Neural cell (in vitro differentiated cells): ENCODE results near the gene TPSG1. TPM values are rescaled to one million over a fixed set of nuclear protein-coding genes. Genes with fewer than 3 reads are reported as not detected.

Source experiments
- H2AFZ ChIP-seq: fragments of 200-600, 300-800 bp; sonication (generic), shearing (Covaris generic); 2 replicates; pipeline ENCODE4 v1.6.0; 2014; ENCODE audit warnings: low read depth, mild to moderate bottlenecking, antibody characterized with exemption, low read length, moderate library complexity
- H3F3A ChIP-seq: fragments of 200-600 bp; shearing (Covaris generic); 2 replicates; pipeline ENCODE4 v1.6.1; 2016; ENCODE audit warnings: mild to moderate bottlenecking, moderate library complexity, mixed read lengths, antibody characterized with exemption, low read length; ENCODE audit not compliant: insufficient read depth, poor library complexity, severe bottlenecking
- H3K27ac ChIP-seq: fragments of 200-600, 300-800 bp; sonication (generic), shearing (Covaris generic); 2 replicates; pipeline ENCODE4 v1.5.1; 2014; ENCODE audit warnings: mild to moderate bottlenecking, low read length, moderate library complexity
- H3K27me3 ChIP-seq: fragments of 300-800, 200-600 bp; sonication (generic), shearing (Covaris generic); 2 replicates; pipeline ENCODE4 v1.6.0; 2014; ENCODE audit warnings: mild to moderate bottlenecking, low read depth, low read length, moderate library complexity; ENCODE audit not compliant: insufficient read depth
- H3K36me3 ChIP-seq: fragments of 300-800, 200-600 bp; sonication (generic), shearing (Covaris generic); 2 replicates; pipeline ENCODE4 v1.5.1; 2014; ENCODE audit warnings: mild to moderate bottlenecking, antibody characterized with exemption, low read length, moderate library complexity; ENCODE audit not compliant: insufficient read depth
- H3K4me2 ChIP-seq: fragments of 300-800, 200-600 bp; sonication (generic), shearing (Covaris generic); 2 replicates; pipeline ENCODE4 v1.6.0; 2014; ENCODE audit warnings: mild to moderate bottlenecking, low read length
- H3K4me3 ChIP-seq: fragments of 300-800, 200-600 bp; sonication (generic), shearing (Covaris generic); 2 replicates; pipeline ENCODE4 v1.5.1; 2014; ENCODE audit warnings: mild to moderate bottlenecking, low read length, moderate library complexity
- H3K79me2 ChIP-seq: fragments of 200-600 bp; shearing (Covaris generic); replicated peaks from 2 replicates; pipeline ENCODE4 v1.6.0; 2014; ENCODE audit warnings: mild to moderate bottlenecking, low read length, moderate library complexity; ENCODE audit not compliant: insufficient read depth
- H3K9ac ChIP-seq: fragments of 300-800, 200-600 bp; sonication (generic), shearing (Covaris generic); 2 replicates; pipeline ENCODE4 v1.6.1; 2016; ENCODE audit warnings: mild to moderate bottlenecking, low read length, mixed read lengths
- H3K9me2 ChIP-seq: fragments of 200-600 bp; shearing (Covaris generic); 2 replicates; pipeline ENCODE4 v1.6.1; 2016; ENCODE audit warnings: mild to moderate bottlenecking, low read length, mixed read lengths; ENCODE audit not compliant: insufficient read depth
- H3K9me3 ChIP-seq: fragments of 200-600, 300-800 bp; sonication (generic), shearing (Covaris generic); 2 replicates; pipeline ENCODE4 v1.6.1; 2016; ENCODE audit warnings: mild to moderate bottlenecking, mixed run types, low read length, moderate library complexity, mixed read lengths
- H4K20me1 ChIP-seq: fragments of 200-600 bp; shearing (Covaris generic); 2 replicates; pipeline ENCODE4 v1.6.1; 2016; ENCODE audit warnings: mild to moderate bottlenecking, mixed run types; ENCODE audit not compliant: insufficient read depth
- EP300 ChIP-seq: fragments of 450-650 bp; conservative IDR thresholded peaks from 2 replicates; pipeline ENCODE4 v1.6.1; 2014; ENCODE audit warnings: antibody characterized with exemption, mild to moderate bottlenecking, moderate library complexity; ENCODE audit not compliant: poor library complexity, severe bottlenecking
- EZH2 ChIP-seq: fragments of 200-600, 300-800 bp; shearing (Covaris generic), sonication (generic); IDR thresholded peaks from 2 replicates; pipeline ENCODE4 v1.6.1; 2014; ENCODE audit warnings: antibody characterized with exemption, low read length, borderline replicate concordance, mild to moderate bottlenecking; ENCODE audit not compliant: insufficient read depth, poor library complexity, severe bottlenecking
- RAD21 ChIP-seq: fragments of 450-650 bp; conservative IDR thresholded peaks from 2 replicates; pipeline ENCODE4 v1.6.1; 2014; ENCODE audit warnings: antibody characterized with exemption, mild to moderate bottlenecking, moderate library complexity
- SMC3 ChIP-seq: fragments of 450-650 bp; conservative IDR thresholded peaks from 2 replicates; pipeline ENCODE4 v1.6.1; 2014; ENCODE audit warnings: antibody characterized with exemption, mild to moderate bottlenecking, moderate library complexity; ENCODE audit not compliant: poor library complexity
- TAF1 ChIP-seq: IDR thresholded peaks from 2 replicates; pipeline ENCODE4 v1.6.1; 2012; ENCODE audit warnings: low read depth
- polyA plus RNA-seq: library from polyadenylated mRNA; depleted of rRNA; stranded (reverse); fragments of >200 nt; gene quantifications from 2 replicates; pipeline ENCODE4 v1.2.3, GENCODE V29; 2014
- TF ChIP-seq, protein P1 (sequence below): IDR thresholded peaks from 2 replicates; pipeline ENCODE4 v1.6.1; 2012; ENCODE audit warnings: borderline replicate concordance
- TF ChIP-seq, protein P2 (sequence below): fragments of 450-650 bp; IDR thresholded peaks from 2 replicates; pipeline ENCODE4 v1.5.1; 2014; ENCODE audit warnings: antibody characterized with exemption, mild to moderate bottlenecking, moderate library complexity; ENCODE audit not compliant: poor library complexity, severe bottlenecking

Gene TPSG1
- polyA plus RNA-seq, 1 donor from 2014 or later, result not detected

DNA sequence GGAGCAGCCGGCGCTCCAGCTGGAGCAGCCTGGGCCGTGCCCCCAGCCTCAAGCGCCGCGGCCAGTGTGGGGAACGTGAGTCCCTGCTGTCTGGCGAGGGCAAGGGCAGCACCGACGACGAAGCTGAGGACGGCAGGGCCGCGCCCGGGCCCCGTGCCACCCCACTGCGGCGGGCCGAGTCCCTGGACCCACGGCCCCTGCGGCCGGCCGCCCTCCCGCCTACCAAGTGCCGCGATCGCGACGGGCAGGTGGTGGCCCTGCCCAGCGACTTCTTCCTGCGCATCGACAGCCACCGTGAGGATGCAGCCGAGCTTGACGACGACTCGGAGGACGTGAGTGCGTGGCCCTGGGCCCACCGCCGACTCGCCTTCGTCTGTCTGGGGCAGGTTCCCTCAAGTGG lies 16.0 kb downstream of the TPSG1 start (continued):
- no peak for TF ChIP-seq EZH2

DNA sequence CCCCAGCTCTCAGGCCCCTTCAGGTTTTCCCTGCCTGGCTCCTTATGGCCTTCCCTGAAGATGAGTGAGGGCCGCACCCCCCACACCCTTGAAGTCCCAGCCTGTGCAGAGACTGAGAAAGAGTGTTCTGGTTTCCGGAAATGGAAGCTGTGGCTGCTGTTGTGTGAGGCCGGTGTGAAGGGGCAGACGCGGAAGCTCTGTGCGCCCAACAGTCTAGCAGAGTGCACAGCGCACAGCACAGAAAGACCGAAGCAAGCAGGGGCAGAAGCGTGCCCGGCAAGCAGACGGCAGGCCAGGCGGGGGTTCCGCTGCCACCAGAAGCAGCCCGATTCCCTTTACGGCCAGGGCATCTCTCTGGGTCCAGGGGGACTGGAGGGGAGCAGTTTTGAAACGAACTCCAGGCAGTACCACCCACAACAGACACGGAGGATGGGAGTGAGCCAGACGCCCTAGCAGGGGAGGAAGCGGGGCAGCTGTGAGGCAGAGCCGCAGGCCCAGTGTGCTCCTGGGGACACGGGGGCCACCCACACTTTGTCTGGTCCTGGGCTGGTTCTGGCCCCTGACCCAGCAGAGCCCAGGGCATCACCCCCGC lies 16.7 kb downstream of the TPSG1 start:
- Histone ChIP-seq H3F3A (no peaks in the 10 kb centered on the region), H3K36me3 (no peaks in the 10 kb centered on the region), H3K27me3 (no peaks in the 10 kb centered on the region), H4K20me1 (no peaks in the 10 kb centered on the region), H3K9me2 (no peaks in the 10 kb centered on the region), H3K27ac (no peak overlapping the region), H3K4me2 (no peak overlapping the region), H3K4me3 (no peak overlapping the region), H3K79me2 (no peaks in the 10 kb centered on the region), H2AFZ (no peak overlapping the region), H3K9ac (no peak overlapping the region), H3K9me3 (no peaks in the 10 kb centered on the region)
- no peak for TF ChIP-seq TAF1
- TF ChIP-seq RAD21, result no peak
- TF ChIP-seq, protein P1, sequence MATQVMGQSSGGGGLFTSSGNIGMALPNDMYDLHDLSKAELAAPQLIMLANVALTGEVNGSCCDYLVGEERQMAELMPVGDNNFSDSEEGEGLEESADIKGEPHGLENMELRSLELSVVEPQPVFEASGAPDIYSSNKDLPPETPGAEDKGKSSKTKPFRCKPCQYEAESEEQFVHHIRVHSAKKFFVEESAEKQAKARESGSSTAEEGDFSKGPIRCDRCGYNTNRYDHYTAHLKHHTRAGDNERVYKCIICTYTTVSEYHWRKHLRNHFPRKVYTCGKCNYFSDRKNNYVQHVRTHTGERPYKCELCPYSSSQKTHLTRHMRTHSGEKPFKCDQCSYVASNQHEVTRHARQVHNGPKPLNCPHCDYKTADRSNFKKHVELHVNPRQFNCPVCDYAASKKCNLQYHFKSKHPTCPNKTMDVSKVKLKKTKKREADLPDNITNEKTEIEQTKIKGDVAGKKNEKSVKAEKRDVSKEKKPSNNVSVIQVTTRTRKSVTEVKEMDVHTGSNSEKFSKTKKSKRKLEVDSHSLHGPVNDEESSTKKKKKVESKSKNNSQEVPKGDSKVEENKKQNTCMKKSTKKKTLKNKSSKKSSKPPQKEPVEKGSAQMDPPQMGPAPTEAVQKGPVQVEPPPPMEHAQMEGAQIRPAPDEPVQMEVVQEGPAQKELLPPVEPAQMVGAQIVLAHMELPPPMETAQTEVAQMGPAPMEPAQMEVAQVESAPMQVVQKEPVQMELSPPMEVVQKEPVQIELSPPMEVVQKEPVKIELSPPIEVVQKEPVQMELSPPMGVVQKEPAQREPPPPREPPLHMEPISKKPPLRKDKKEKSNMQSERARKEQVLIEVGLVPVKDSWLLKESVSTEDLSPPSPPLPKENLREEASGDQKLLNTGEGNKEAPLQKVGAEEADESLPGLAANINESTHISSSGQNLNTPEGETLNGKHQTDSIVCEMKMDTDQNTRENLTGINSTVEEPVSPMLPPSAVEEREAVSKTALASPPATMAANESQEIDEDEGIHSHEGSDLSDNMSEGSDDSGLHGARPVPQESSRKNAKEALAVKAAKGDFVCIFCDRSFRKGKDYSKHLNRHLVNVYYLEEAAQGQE, result no peak
- no peak for TF ChIP-seq SMC3

DNA sequence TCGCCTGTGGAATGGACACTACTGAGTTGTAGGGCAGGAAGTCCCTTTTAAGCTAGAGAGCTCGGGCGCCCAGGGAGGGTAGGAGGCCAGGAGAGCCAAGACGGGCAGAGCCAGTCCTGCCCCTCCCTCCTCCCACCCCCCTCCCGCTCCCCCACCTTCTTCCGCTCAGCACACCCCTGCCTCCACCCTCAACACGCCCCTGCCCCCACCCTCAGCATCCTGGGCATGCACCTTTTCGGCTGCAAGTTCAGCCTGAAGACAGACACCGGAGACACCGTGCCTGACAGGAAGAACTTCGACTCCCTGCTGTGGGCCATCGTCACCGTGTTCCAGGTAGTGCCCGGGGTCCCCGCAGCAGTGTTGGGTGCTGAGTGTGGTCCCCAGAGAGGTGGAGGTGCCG lies 18.3 kb downstream of the TPSG1 start:
- H3K9me2 ChIP-seq, result no peaks in the 10 kb centered on the region
- no peak overlapping the region for H2AFZ ChIP-seq
- no peaks in the 10 kb centered on the region for H3K79me2 ChIP-seq
- H3F3A ChIP-seq, result no peaks in the 10 kb centered on the region
- H3K9me3 ChIP-seq, result no peaks in the 10 kb centered on the region
- no peak overlapping the region for H3K9ac ChIP-seq
- H3K27ac ChIP-seq, result no peak overlapping the region
- no peak overlapping the region for H3K4me2 ChIP-seq
- H3K4me3 ChIP-seq, result no peak overlapping the region
- H4K20me1 ChIP-seq, result no peaks in the 10 kb centered on the region
- H3K27me3 ChIP-seq, result no peaks in the 10 kb centered on the region
- no peaks in the 10 kb centered on the region for H3K36me3 ChIP-seq
- TF ChIP-seq, protein P2, sequence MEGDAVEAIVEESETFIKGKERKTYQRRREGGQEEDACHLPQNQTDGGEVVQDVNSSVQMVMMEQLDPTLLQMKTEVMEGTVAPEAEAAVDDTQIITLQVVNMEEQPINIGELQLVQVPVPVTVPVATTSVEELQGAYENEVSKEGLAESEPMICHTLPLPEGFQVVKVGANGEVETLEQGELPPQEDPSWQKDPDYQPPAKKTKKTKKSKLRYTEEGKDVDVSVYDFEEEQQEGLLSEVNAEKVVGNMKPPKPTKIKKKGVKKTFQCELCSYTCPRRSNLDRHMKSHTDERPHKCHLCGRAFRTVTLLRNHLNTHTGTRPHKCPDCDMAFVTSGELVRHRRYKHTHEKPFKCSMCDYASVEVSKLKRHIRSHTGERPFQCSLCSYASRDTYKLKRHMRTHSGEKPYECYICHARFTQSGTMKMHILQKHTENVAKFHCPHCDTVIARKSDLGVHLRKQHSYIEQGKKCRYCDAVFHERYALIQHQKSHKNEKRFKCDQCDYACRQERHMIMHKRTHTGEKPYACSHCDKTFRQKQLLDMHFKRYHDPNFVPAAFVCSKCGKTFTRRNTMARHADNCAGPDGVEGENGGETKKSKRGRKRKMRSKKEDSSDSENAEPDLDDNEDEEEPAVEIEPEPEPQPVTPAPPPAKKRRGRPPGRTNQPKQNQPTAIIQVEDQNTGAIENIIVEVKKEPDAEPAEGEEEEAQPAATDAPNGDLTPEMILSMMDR, result no peak
- no peak for TF ChIP-seq EP300
- TF ChIP-seq, protein P1, result no peak
